HAP-1 (cell line): ENCODE measurements around the gene RPL37.

Source experiments
- DNase-seq, 2 experiments: peaks; one replicate each; pipeline ENCODE4 v3.0.0-alpha.2; 2016 to 2020; ENCODE audit warnings: low spot score in 2 of 2
- H3K27me3 ChIP-seq: fragments of 250-450 bp; sonication (Bioruptor Pico); 2 replicates; pipeline ENCODE4 v1.5.1; 2020; ENCODE audit warnings: low read depth, mild to moderate bottlenecking, moderate library complexity
- H3K36me3 ChIP-seq: fragments of 250-450 bp; sonication (Bioruptor Pico); replicated peaks from 2 replicates; pipeline ENCODE4 v1.5.1; 2020; ENCODE audit warnings: mild to moderate bottlenecking
- H3K4me1 ChIP-seq: fragments of 250-450 bp; sonication (Bioruptor Pico); 2 replicates; pipeline ENCODE4 v1.5.1; 2020; ENCODE audit warnings: mild to moderate bottlenecking
- H3K4me3 ChIP-seq: fragments of 250-450 bp; sonication (Bioruptor Pico); 2 replicates; pipeline ENCODE4 v1.5.1; 2020; ENCODE audit warnings: mild to moderate bottlenecking, moderate library complexity
- H3K9me3 ChIP-seq: fragments of 250-450 bp; sonication (Bioruptor Pico); 2 replicates; pipeline ENCODE4 v1.5.1; 2020; ENCODE audit warnings: mild to moderate bottlenecking, moderate library complexity
- in situ Hi-C: fragments of 300-500 bp; cut with MboI; formaldehyde crosslinking; loops from 3 replicates; pipeline ENCODE4 v1.14.3; 2020; ENCODE audit warnings: low sequenced_read_pairs, inconsistent platforms, mixed read lengths

The RPL37 gene

DNA sequence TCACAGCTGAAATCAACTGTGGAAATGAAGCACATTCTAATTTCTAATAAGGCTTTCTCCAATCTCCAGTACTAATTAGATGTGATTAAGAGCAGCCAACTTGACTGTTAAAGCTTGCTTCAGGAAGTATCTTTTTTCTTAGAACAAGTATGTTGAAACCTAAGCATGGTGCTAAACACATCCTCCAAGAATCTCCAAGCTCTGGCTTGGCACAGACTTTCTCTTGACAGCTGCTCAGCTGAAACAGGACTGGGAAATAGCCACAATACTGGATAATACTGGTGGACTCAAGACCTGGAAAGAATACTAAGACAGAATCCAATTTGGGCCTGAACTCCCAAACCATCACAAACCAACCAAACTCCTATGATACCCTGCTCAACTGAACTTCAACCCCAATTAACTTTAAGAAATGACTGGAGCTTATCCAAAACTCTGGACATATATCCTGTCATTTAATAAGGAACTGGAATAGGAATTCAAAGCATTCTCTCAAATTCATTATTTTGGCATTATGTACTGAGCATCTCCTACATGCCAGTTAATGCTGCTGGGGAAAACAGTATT, 53.1 kb downstream of the RPL37 start:
- no peaks in the 10 kb centered on the region; the same call in 1 of the 2 replicates for H3K4me1 ChIP-seq
- H3K27me3 ChIP-seq, result no peaks in the 10 kb centered on the region
- DNase-seq, result no peak

DNA sequence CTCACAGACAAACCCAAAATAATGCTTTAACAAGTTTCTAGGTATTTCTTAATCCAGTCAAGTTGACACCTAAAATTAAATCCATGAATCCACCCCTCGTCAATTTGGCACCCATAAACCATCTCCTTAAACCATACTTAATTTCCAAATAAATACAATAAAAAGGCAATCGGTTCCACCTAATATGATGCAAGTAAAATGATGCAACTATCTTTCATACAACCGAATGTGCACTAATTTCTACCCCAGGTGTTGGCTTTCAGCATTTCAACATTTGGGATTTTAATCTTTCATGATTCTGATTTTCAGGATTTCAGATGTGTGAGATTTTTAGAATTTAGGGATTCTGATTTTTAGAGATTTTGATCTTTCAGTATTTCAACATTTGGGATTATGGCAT, 54.2 kb downstream of the RPL37 start:
- Histone ChIP-seq H3K4me3 (no peak overlapping the region), H3K27me3 (no peaks in the 10 kb centered on the region), H3K36me3 (peaks cover 12% of the 10 kb centered on the region), H3K9me3 (no peaks in the 10 kb centered on the region), H3K4me1 (no peaks in the 10 kb centered on the region; the same call in 1 of the 2 replicates)
- DNase-seq, result no peak
- in situ Hi-C loops, result no loop called here

More for the DNA sequence above, 53.1 kb downstream of the RPL37 start:
- Histone ChIP-seq H3K4me3 (no peak overlapping the region), H3K36me3 (peaks cover 4% of the 10 kb centered on the region; the same call in 1 of the 2 replicates), H3K9me3 (no peaks in the 10 kb centered on the region)
- in situ Hi-C loops, result no loop called here

DNA sequence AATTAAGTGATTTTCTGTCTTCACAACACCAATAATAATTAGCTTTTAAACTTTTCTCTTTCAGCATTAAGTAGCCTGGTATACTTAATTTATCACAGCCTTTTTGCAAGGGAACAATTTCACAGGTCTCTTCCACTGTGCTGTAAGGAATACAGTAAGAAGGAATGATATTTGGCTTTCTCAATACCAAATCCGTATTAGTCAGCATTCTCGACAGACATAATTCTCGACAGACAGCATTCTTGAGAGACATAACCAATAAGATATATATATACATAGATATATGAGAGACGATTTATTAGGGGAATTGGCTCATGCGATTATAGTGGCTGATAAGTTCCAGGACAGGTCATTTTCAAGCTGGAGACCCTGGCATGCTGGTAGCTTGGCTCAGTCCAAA, 54.8 kb downstream of the RPL37 start:
- in situ Hi-C loops, result no loop called here
- H3K4me1 ChIP-seq, result no peaks in the 10 kb centered on the region; the same call in 1 of the 2 replicates
- no peak for DNase-seq

DNA sequence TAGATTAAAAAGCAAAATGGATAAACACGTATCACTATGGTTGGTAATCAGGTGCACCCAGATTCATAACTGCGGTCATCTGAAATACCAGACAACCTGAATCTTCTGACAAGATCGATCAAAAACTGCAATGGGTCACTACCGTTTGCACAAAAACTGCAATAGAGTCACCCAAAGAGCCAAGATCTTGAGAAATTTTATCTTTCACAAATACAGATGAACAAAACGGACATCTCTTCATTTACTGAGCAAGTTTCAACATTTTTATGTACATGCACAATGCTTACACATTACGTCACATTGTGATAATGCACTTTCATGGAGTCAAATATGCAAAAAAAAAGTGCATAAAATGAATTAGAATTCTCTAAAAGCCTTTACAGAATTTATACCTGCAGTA, 55.5 kb downstream of the RPL37 start:
- Histone ChIP-seq H3K4me3 (no peak overlapping the region), H3K9me3 (no peaks in the 10 kb centered on the region), H3K36me3 (peaks cover 25% of the 10 kb centered on the region), H3K27me3 (no peaks in the 10 kb centered on the region), H3K4me1 (no peaks in the 10 kb centered on the region; the same call in 1 of the 2 replicates)
- DNase-seq, result no peak
- in situ Hi-C loops, result no loop called here

More for the DNA sequence above, 54.8 kb downstream of the RPL37 start:
- Histone ChIP-seq H3K9me3 (no peaks in the 10 kb centered on the region), H3K36me3 (peaks cover 19% of the 10 kb centered on the region), H3K27me3 (no peaks in the 10 kb centered on the region), H3K4me3 (no peak overlapping the region)

DNA sequence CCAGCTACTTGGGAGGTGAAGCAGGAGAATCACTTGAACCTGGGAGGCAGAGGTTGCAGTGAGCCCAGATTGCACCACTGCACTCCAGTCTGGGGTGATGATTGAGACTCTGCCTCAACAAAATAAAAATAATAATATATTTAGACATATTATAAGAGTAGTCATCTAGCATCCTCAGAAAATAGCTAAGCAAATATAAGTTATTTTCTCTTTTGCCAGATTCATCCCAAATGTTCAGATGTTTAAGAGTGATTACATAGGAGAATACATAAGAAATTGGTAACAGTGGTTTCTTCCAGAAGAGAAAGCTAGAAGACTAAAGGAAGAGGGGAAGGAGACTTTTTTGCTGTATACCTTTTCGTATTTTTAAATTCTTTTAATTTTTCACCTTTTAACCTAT, 56.9 kb downstream of the RPL37 start:
- in situ Hi-C loops, result no loop called here
- Histone ChIP-seq H3K36me3 (peaks cover 30% of the 10 kb centered on the region), H3K4me1 (peaks cover 3% of the 10 kb centered on the region), H3K27me3 (no peaks in the 10 kb centered on the region), H3K4me3 (no peak overlapping the region), H3K9me3 (no peaks in the 10 kb centered on the region)
- no peak for DNase-seq

DNA sequence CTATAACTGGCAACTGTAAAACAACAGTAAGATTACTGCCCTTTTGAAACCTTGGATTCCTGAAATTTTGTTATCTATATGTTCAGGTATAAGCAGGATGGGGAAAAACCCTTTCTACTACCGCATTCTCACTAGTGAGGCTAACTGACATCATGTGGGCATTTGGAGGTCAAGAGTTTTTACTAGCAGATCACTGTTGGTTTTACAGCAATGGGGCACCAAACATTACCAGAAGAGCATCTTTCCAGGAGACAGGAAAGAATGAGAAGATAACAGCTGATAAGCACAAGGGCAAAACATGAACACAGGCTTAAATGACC, 58.4 kb downstream of the RPL37 start:
- Histone ChIP-seq H3K9me3 (no peaks in the 10 kb centered on the region), H3K27me3 (no peaks in the 10 kb centered on the region), H3K36me3 (peaks cover 37% of the 10 kb centered on the region), H3K4me3 (no peak overlapping the region), H3K4me1 (peaks cover 3% of the 10 kb centered on the region)
- in situ Hi-C loops, result no loop called here
- no peak for DNase-seq

DNA sequence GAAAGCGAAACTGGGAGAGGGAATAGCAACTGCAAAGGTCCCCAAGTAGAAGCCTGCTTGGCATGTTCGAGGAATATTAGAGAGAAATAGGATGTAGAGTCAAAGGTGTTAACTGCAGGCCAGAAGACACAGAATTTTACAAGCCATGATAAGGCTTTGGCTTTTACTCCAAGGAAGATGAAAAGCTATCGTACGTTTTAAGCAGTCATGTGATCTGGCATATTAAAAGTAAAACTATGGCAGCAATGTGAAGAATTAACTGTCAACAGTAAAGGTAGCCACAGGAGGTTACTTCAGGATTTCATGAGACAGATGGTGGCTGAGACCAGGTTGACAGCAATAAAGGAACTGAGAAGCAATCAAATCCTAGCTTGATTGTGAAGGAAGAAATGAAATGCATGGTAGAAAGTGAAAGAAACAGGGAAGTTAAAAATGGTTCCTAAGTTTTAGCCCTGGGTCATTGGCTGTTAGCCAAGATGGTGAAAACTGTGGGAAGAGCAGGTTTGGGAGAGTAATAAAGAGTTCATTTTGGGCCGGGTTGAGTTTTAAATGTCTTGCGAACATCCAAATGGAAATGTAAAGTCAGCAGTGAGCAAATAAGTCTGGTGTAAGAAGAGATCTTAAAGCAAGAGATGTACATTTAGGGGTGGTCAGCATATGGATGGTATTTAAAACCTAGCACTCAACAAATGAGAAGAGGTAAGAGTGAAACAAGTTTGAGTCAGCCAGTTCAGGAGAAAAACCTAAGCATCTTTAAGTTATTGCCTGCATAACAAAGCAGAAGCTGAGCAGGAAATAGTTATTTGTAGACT, 59.0 kb downstream of the RPL37 start:
- DNase-seq, result no peak
- Histone ChIP-seq H3K4me3 (no peak overlapping the region), H3K4me1 (peaks cover 3% of the 10 kb centered on the region; the same call in 1 of the 2 replicates), H3K27me3 (no peaks in the 10 kb centered on the region), H3K9me3 (no peaks in the 10 kb centered on the region), H3K36me3 (peaks cover 41% of the 10 kb centered on the region)
- in situ Hi-C loops, result no loop called here
